Brain microvascular endothelial cell (primary cell): ENCODE measurements around the gene PROZ.

Source experiments
- DNase-seq: peaks from one replicate; pipeline ENCODE4 v3.0.0-alpha.2; 2020
- H3K27ac ChIP-seq: fragments of 250-450 bp; sonication (Bioruptor Pico); 2 replicates; pipeline ENCODE4 v1.5.1; 2020; ENCODE audit warnings: mild to moderate bottlenecking, moderate library complexity
- H3K27me3 ChIP-seq: fragments of 250-450 bp; sonication (Bioruptor Pico); replicated peaks from 2 replicates; pipeline ENCODE4 v1.5.1; 2020; ENCODE audit warnings: mild to moderate bottlenecking
- H3K36me3 ChIP-seq: fragments of 250-450 bp; sonication (Bioruptor Pico); replicated peaks from 2 replicates; pipeline ENCODE4 v1.5.1; 2020; ENCODE audit warnings: mild to moderate bottlenecking
- H3K4me3 ChIP-seq: 2 replicates; pipeline ENCODE4 v1.5.1; 2011; ENCODE audit warnings: low read depth, mild to moderate bottlenecking, control low read depth, low read length, moderate library complexity
- in situ Hi-C: cut with HindIII; loops from 2 replicates; pipeline ENCODE4 v1.10.0; 2017; ENCODE audit warnings: low sequenced_read_pairs, low pct_ligation_motif_present
- TF ChIP-seq, protein P1 (sequence below): IDR thresholded peaks from 2 replicates; pipeline ENCODE4 v1.5.1; 2011; ENCODE audit warnings: low read depth, mild to moderate bottlenecking, moderate library complexity, low read length, control low read depth, inconsistent platforms; ENCODE audit errors: missing control alignments

The PROZ gene

DNA sequence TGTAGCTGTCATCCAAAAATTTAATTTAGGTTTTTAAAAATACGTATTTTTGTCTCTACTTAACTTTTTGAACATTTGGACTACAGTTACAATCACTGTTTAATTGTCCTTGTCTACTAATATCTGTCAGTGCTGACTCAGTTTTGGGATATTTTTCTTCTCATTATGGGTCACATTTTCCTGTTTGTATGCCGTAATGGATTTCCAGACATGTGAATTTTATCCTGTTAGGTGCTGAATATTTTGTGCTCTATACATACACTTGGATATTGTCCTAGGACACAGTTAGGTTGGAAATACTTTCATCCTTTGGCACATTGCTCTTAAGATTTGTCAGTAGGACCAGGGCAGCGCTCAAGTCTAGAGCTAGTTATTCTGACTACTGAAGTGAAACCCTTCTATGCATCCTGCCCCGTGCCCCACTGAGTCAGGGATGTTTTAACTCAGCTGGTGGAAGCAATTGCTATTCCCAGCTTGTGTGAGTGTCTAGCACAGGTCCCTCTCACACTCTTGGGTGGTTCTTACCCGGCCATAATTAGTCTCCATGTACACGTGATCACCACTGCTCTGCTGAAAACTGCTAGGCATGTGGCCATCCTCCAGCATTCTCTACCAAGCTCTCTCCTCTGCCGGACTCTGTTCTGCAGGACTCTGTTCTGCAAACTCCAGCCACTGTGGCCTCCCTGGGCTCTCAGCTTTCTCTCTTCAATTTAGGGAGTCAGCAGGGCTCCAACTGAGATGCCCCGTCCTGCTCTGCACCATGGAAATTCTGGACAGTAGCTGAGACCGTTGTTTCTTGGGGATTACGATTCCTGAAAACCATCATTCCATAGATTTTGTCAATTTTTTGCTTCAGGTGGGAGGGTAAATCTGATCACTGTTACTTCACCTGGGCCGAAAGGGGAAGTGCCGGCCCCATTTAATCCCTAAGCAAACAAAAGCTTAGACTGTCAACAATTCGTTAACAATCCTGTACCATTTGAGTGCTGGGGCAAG is 11.1 kb downstream of the PROZ start:
- no peak overlapping the region for H3K4me3 ChIP-seq
- peaks cover 24% of the 10 kb centered on the region for H3K36me3 ChIP-seq
- TF ChIP-seq, protein P1, sequence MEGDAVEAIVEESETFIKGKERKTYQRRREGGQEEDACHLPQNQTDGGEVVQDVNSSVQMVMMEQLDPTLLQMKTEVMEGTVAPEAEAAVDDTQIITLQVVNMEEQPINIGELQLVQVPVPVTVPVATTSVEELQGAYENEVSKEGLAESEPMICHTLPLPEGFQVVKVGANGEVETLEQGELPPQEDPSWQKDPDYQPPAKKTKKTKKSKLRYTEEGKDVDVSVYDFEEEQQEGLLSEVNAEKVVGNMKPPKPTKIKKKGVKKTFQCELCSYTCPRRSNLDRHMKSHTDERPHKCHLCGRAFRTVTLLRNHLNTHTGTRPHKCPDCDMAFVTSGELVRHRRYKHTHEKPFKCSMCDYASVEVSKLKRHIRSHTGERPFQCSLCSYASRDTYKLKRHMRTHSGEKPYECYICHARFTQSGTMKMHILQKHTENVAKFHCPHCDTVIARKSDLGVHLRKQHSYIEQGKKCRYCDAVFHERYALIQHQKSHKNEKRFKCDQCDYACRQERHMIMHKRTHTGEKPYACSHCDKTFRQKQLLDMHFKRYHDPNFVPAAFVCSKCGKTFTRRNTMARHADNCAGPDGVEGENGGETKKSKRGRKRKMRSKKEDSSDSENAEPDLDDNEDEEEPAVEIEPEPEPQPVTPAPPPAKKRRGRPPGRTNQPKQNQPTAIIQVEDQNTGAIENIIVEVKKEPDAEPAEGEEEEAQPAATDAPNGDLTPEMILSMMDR = no peak
- in situ Hi-C loops = no loop called here
- H3K27ac ChIP-seq = no peak overlapping the region
- no peak for DNase-seq
- H3K27me3 ChIP-seq = no peaks in the 10 kb centered on the region

DNA sequence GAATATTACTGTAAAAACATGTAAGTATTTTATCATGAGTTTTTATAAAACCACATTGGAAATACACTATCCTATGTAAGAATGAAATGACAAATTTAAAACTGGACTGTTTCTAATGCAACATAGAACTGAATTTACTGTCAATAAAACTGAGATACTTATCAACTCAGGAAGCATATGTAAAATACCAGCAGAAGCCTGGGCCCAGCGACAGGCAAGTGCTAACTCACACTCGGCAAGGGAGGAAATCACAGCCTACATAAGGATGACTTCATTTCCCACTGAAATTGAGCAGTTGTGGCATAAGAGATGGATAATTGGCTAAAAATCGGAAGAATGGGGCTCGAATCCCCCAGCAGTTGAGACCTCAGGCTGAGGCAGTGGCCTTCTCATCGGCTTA is 12.1 kb downstream of the PROZ start:
- H3K4me3 ChIP-seq = no peak overlapping the region
- TF ChIP-seq, protein P1 = no peak
- H3K27ac ChIP-seq = no peak overlapping the region
- in situ Hi-C loops = no loop called here
- H3K36me3 ChIP-seq = peaks cover 32% of the 10 kb centered on the region
- H3K27me3 ChIP-seq = no peaks in the 10 kb centered on the region
- no peak for DNase-seq

DNA sequence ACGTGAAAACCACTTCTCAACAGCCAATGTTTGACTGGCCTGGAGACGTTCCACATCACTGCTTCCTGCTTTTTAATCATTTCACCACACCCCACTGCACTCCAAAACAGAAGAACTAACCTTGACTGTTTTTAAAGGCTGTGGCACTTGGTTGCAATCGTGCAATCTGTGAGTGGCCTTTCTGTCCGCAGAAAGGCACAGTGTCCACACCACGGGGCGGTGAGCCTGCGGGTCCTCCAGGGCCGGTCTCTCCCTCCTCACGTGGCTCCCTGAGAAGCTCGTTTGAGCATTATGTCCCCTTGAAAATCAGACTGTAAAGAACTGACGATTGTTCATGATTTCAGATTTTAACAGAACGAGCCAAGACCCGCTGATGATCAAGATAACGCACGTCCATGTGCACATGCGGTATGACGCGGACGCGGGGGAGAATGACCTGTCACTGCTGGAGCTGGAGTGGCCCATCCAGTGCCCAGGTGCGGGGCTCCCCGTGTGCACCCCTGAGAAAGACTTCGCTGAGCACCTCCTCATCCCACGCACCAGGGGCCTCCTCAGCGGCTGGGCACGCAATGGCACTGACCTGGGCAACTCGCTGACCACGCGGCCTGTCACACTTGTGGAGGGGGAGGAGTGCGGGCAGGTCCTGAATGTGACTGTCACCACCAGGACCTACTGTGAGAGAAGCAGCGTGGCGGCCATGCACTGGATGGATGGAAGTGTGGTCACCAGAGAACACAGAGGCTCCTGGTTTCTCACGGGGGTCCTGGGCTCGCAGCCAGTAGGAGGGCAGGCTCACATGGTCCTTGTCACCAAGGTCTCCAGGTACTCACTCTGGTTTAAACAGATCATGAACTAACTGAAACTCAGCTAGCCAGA is 13.0 kb downstream of the PROZ start:
- in situ Hi-C loops = no loop called here
- TF ChIP-seq, protein P1 = no peak
- DNase-seq = no peak

DNA sequence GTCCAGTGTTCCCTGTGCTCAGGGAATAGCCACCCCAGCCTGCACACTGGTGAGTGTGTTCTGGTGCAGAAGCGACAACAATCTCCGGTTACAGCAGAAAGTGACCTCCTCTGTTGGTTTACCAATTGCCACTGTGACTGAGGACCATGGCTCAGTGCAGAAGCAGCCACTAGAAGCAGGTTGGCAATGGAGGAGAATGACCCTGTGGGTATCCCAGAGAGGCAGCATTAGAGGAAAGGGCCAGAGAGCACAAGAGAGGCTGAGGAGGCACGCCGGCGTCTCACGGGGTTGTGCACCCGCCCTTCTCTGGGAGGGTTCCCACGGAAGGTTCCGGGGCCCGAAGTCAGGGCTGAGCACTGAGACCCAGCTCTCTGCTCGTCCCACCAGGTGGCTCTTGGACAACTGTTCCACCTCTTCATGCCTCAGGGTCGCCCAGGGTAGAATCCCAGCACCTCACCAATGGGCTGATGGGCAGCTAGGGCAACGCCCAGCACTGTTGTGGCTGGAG is 14.0 kb downstream of the PROZ start:
- Histone ChIP-seq H3K36me3 (peaks cover 41% of the 10 kb centered on the region), H3K27me3 (no peaks in the 10 kb centered on the region), H3K4me3 (no peak overlapping the region), H3K27ac (no peak overlapping the region)
- TF ChIP-seq, protein P1 = no peak
- in situ Hi-C loops = no loop called here
- DNase-seq = no peak

More for the DNA sequence above, 13.0 kb downstream of the PROZ start:
- Histone ChIP-seq H3K27ac (no peak overlapping the region), H3K36me3 (peaks cover 36% of the 10 kb centered on the region), H3K27me3 (no peaks in the 10 kb centered on the region), H3K4me3 (no peak overlapping the region)

DNA sequence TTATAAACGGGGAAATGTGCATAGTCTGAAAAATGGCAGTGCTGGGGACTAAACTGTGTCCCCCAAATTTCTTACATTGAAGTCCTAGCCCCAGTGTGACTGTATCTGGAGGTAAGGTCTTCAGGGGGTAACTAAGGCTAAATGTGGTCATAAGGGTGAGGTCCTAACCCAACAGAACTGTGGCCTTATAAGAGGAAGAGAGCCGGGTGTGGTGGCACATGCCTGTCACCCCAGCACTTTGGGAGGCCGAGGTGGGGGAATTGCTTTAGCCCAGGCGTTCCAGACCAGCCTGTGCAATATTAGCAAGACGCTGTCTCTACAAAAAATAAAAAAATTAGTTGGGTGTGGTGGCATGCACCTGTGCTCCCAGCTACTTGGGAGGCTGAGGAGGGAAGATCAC is 17.8 kb downstream of the PROZ start:
- TF ChIP-seq, protein P1 = no peak
- in situ Hi-C loops = no loop called here
- no peak for DNase-seq
- no peak overlapping the region for H3K27ac ChIP-seq
- no peaks in the 10 kb centered on the region for H3K27me3 ChIP-seq
- H3K4me3 ChIP-seq = no peak overlapping the region
- H3K36me3 ChIP-seq = peaks cover 45% of the 10 kb centered on the region
